ENCODE data around the gene SH3GL2.
"Not testable (repeated sequence)": the region's sequence is repeated elsewhere in the genome, so short reads cannot be mapped to it uniquely, and the experiment has no call there.

Gene SH3GL2

DNA sequence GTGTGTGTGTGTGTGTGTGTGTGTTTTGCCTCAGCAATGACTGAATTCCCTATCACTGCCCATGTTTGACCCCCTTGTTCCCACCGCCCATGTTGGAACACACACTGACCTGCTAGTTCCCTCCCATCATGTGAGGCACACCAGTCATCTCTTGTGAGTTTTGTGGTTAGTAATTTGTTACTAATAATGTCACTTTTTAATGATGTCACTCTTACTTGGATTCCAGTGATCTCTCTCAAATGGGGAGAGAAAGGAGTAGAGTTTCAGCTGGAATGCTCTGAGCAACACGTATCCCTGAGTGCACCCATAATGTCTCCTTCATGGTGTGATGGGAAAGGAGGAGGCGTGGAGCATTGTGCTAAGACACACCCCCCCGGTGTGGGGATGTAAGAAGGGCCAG lies 172.6 kb downstream of the SH3GL2 start:
- no peaks in the 10 kb centered on the region for H3K27me3 Mint-ChIP-seq
- ATAC-seq (replicated peaks) (no peak), DNase-seq (no peak)
- no peak overlapping the region for H3K4me3 Mint-ChIP-seq
- H3K36me3 Mint-ChIP-seq (ENCODE audit: insufficient read depth) = no peaks in the 10 kb centered on the region
- H3K9me3 Mint-ChIP-seq = peaks cover 8 to 16% of the 10 kb centered on the region in 2 donors
- no peaks in the 10 kb centered on the region for H3K4me1 Mint-ChIP-seq (ENCODE audit: low read depth in 2 of 2)
- H3K27ac Mint-ChIP-seq = no peak overlapping the region

DNA sequence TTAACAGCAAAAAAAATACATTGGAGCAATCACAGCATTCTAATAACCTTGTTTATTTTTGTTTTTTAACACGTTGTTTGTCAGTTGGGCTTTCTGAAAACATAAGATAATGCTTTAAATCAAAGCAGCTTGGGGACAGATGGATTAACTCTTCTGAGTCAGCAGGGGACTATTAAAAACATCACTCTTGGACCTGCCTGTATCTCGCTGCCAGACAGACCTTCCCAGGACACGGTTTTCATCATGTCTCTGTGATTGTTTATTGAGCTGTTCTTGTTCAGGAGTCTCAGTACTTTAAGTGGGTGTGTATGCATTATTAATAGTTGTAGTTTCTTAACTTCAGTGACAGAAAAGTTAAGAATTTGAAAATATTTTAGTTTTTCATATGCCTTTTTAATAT lies 173.2 kb downstream of the SH3GL2 start:
- H3K9me3 Mint-ChIP-seq = peaks cover 8 to 16% of the 10 kb centered on the region in 2 donors
- H3K27me3 Mint-ChIP-seq = no peaks in the 10 kb centered on the region
- H3K4me1 Mint-ChIP-seq (ENCODE audit: low read depth in 2 of 2) = no peaks in the 10 kb centered on the region
- no peak overlapping the region for H3K4me3 Mint-ChIP-seq
- DNase-seq (no peak), ATAC-seq (replicated peaks) (no peak)
- no peak overlapping the region for H3K27ac Mint-ChIP-seq
- no peaks in the 10 kb centered on the region for H3K36me3 Mint-ChIP-seq (ENCODE audit: insufficient read depth)

DNA sequence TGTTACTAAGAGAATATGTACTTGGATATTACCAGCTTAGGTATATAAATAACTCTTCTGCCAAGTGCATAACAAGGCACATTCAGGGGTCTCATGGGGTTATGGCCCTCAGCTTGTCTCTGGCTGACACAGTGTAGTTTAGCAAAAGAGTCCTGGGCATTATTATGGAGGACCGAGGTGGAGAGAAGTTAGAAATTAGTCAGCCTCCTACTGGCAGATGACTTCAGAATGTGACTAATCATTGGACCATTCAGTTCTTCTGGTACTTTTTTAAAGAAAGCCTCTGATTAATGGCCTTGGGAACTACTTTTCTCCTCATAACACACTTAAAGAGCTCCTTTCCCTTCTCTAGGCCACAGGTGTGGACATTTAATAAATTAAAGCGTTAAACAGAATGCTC lies 178.9 kb downstream of the SH3GL2 start:
- Mint-ChIP-seq H3K9me3 (peaks cover 0 to 6% of the 10 kb centered on the region in 2 donors), H3K27me3 (no peaks in the 10 kb centered on the region), H3K27ac (no peak overlapping the region), H3K4me1 (ENCODE audit: low read depth in 2 of 2) (no peaks in the 10 kb centered on the region), H3K36me3 (ENCODE audit: insufficient read depth) (no peaks in the 10 kb centered on the region), H3K4me3 (no peak overlapping the region)
- no peak for DNase-seq
- no peak for ATAC-seq (replicated peaks)

DNA sequence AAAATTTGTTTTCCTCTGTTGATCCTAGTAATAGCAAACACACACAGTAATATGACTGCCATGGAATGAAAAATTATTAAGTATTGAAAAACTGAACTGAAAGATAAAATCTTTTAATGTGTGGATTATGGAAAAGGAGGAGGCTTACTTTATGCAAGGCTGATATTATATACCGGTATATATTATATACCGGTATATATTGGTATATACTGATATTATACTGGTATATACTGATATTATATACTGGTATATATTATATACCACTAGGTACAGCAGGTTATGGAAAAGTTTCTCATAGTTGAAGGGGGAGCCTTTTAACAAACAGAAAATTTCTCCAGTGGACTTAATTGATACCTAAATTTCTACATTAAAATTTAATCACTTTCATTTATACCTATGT lies 181.4 kb downstream of the SH3GL2 start:
- H3K27ac Mint-ChIP-seq = no peak overlapping the region
- H3K4me3 Mint-ChIP-seq = no peak overlapping the region
- no peaks in the 10 kb centered on the region for H3K27me3 Mint-ChIP-seq
- no peak for DNase-seq
- no peak for ATAC-seq (replicated peaks)
- H3K4me1 Mint-ChIP-seq (ENCODE audit: low read depth in 2 of 2) = no peaks in the 10 kb centered on the region
- no peaks in the 10 kb centered on the region for H3K36me3 Mint-ChIP-seq (ENCODE audit: insufficient read depth)
- H3K9me3 Mint-ChIP-seq = no peaks in the 10 kb centered on the region

DNA sequence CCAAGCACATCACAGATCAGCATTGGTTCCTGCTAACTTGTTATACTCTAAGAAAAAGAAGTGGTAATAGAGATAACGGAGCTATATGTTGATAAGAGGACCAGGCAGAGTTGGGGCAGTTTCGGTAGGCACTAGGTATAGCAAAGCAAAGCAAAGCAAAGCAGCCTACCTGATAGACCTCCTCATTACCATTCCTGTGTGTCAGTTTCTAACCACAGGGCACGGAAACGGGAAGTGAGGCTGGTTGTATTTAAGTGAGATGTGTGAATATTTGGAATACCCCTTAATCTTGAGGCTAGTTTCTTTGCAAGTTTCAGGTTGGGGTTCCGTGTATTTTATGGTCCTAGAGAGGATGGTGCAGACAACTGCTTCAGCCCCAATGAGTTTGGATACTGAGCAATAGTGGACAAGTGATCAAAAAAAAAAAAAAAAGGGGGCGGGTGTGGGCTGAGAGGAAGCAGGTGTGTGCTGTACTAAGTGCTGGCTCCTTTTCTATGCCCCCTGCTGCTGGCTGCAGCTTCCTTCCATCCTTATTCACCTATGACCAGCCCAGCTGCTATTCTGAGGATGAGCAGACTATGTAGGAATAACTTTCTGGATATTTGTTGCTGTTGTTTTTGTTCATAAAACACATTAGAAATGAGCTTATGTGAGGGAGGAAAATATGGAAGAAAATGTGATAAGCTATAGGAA lies 183.3 kb downstream of the SH3GL2 start:
- Mint-ChIP-seq H3K36me3 (ENCODE audit: insufficient read depth) (no peaks in the 10 kb centered on the region), H3K9me3 (peaks cover 3 to 7% of the 10 kb centered on the region in 2 donors), H3K27me3 (no peaks in the 10 kb centered on the region), H3K27ac (no peak overlapping the region), H3K4me1 (ENCODE audit: low read depth in 2 of 2) (no peaks in the 10 kb centered on the region), H3K4me3 (no peak overlapping the region)
- DNase-seq (no peak), ATAC-seq (replicated peaks) (no peak)

DNA sequence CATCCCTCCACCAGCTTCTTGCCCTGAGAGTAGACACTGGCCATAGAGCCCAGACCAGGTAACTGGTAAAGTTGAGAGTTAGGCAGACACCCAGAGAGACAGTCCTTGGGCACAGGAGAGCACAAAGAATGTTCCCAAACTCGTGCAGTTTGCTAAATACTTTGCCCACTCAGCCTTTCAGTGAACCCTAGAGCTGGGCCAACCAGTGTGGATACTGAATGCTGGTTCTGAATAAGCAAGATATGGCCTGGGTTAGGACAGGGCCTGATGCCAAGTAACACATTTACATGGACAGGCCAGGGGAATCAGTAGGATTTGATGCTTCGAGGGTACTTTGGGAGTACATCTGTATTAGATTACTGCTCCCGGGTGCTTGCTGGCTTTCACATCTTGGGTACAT lies 185.4 kb downstream of the SH3GL2 start:
- H3K36me3 Mint-ChIP-seq (ENCODE audit: insufficient read depth) = no peaks in the 10 kb centered on the region
- DNase-seq (no peak), ATAC-seq (replicated peaks) (no peak)
- H3K4me3 Mint-ChIP-seq = no peak overlapping the region
- H3K27ac Mint-ChIP-seq = no peak overlapping the region
- no peaks in the 10 kb centered on the region for H3K4me1 Mint-ChIP-seq (ENCODE audit: low read depth in 2 of 2)
- H3K27me3 Mint-ChIP-seq = no peaks in the 10 kb centered on the region
- peaks cover 6 to 19% of the 10 kb centered on the region in 2 donors for H3K9me3 Mint-ChIP-seq

DNA sequence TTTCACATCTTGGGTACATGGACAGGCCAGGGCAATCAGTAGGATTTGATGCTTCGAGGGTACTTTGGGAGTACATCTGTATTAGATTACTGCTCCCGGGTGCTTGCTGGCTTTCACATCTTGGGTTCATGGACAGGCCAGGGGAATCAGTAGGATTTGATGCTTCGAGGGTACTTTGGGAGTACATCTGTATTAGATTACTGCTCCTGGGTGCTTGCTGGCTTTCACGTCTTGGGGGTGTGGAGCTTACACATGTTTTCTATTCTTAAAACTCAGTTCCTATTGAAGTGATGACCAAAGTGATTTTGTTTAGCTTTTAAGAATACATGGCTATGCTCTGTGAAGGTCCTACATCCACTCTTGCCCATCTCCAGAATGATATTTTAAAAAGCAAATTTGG lies 186.3 kb downstream of the SH3GL2 start:
- H3K9me3 Mint-ChIP-seq = peaks cover 6 to 24% of the 10 kb centered on the region in 2 donors
- not testable (repeated sequence) for DNase-seq; ATAC-seq (replicated peaks); H3K4me1 Mint-ChIP-seq (ENCODE audit: low read depth in 2 of 2); H3K36me3 Mint-ChIP-seq (ENCODE audit: insufficient read depth); H3K27ac Mint-ChIP-seq; H3K4me3 Mint-ChIP-seq; H3K27me3 Mint-ChIP-seq

DNA sequence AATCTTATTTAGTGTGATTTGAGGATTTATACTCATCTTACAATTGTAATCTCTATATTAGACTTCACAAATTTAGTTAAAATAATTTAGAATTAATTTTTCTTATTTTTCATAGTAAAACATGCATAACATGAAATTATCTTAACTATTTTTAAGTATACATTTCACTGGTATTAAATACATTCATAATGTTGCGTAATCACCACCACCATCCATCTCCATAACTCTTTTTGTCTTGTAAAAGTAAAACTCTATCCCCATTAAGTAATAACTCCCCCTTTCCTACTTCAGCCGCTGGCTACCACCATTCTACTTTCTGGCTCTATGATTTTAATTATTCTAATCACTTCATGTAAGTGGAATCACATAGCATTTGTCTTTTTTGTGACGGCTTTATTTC lies 193.4 kb downstream of the SH3GL2 start:
- ATAC-seq (replicated peaks) (no peak), DNase-seq (no peak)
- H3K27me3 Mint-ChIP-seq = no peaks in the 10 kb centered on the region
- H3K4me1 Mint-ChIP-seq (ENCODE audit: low read depth in 2 of 2) = no peaks in the 10 kb centered on the region
- H3K4me3 Mint-ChIP-seq = no peak overlapping the region
- H3K9me3 Mint-ChIP-seq = peaks cover 7 to 17% of the 10 kb centered on the region in 2 donors
- H3K36me3 Mint-ChIP-seq (ENCODE audit: insufficient read depth) = no peaks in the 10 kb centered on the region
- H3K27ac Mint-ChIP-seq = no peak overlapping the region

DNA sequence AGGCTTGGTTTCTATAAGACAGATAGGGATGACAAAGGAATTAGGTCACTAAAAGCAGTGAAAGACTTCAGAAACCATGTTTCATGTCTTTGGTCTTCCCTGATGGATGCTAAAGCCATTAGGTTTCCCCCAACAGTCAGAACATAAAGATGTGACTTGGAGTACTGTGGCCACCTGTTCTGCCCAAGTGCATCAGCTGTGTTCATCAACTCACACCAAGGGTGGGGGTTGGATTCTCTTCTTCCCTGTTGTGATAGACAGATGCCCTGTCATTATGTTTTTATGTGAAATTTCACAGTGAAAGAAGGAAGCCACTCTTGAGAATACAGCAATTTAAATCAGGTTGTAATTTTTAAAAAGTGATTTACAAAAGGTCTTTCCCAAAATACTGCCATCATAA lies 196.8 kb downstream of the SH3GL2 start:
- H3K36me3 Mint-ChIP-seq (ENCODE audit: insufficient read depth) = no peaks in the 10 kb centered on the region
- no peak for ATAC-seq (replicated peaks)
- H3K4me1 Mint-ChIP-seq (ENCODE audit: low read depth in 2 of 2) = no peaks in the 10 kb centered on the region
- no peaks in the 10 kb centered on the region for H3K27me3 Mint-ChIP-seq
- no peak for DNase-seq
- peaks cover 3 to 13% of the 10 kb centered on the region in 2 donors for H3K9me3 Mint-ChIP-seq
- H3K27ac Mint-ChIP-seq = no peak overlapping the region
- H3K4me3 Mint-ChIP-seq = no peak overlapping the region

DNA sequence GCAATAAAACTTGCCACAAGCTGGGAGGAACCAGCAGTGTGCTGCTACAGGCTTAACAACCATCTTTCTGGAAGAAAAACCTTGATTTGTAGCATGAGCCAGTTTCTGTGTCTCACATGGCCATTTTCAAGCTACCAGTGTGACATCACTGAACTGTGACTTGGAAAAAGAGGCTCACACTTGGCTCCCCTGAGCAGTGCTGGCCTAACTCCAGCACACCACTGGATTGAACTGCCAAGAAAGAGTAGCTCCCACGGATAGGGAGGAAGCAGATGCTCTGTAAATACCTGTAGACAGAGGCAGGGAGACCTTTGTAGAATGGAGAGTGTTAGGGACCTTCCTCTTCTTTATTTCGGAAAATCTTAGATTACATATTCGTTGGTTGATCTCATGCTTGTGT lies 197.9 kb downstream of the SH3GL2 start:
- Mint-ChIP-seq H3K27me3 (no peaks in the 10 kb centered on the region), H3K36me3 (ENCODE audit: insufficient read depth) (no peaks in the 10 kb centered on the region), H3K9me3 (peaks cover 3 to 15% of the 10 kb centered on the region in 2 donors), H3K4me1 (ENCODE audit: low read depth in 2 of 2) (no peaks in the 10 kb centered on the region), H3K27ac (no peak overlapping the region), H3K4me3 (no peak overlapping the region)
- ATAC-seq (replicated peaks) = no peak
- no peak for DNase-seq

DNA sequence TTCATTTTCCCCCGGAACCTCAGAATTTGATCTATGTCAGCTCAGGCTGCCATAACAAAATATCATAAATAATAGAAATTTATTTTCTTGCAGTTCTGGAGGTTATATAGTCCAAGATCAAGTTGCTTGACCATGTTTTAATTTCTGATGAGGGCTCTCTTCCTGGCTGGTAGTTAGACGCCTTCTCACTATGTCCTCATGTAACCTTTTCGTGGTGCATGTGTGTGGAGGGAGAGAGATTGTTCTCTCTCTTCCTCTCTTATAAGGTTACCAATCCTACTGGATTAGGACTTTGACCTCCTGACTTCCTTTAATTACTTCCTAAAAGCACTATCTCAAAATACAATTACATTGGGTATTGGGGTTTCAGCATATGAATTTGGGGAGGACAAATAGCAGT lies 198.6 kb downstream of the SH3GL2 start:
- H3K27ac Mint-ChIP-seq = no peak overlapping the region
- no peak for ATAC-seq (replicated peaks)
- H3K27me3 Mint-ChIP-seq = no peaks in the 10 kb centered on the region
- H3K9me3 Mint-ChIP-seq = peaks cover 3 to 20% of the 10 kb centered on the region in 2 donors
- H3K4me3 Mint-ChIP-seq = no peak overlapping the region
- no peaks in the 10 kb centered on the region for H3K4me1 Mint-ChIP-seq (ENCODE audit: low read depth in 2 of 2)
- H3K36me3 Mint-ChIP-seq (ENCODE audit: insufficient read depth) = no peaks in the 10 kb centered on the region
- DNase-seq = no peak

DNA sequence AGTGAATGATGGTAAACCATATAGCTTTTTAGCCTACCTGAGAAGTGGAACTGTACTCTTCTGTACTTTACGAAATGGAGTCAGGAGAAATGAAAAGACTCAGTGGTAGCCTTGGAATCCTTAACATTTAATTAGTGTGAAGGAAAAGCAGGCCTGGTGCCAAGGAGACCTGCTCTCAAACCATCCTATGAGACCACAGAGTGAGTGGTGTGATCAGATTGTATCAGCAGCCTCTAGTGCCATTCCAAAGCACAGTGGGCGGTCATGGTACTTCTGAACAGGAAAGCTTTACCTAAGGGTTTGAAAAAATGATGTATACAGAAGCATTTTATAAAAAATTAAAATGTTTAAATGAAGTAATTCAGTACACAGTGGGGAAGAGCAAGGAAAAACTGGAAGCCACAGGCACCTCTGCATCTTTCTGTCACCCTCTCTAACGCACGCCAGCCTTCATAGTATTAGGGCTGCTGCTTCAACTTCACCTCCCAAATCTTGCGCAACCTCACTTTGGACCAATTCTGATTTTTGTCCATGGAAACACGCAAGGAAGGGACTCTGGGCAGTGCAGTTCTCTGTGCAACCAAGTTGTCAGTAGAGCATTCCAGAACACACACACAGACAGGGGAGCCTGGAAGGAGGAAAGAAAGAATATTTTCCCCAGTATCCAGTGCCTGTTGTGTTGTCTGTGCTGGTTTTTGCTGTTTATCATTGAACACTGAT lies 203.7 kb downstream of the SH3GL2 start:
- H3K27ac Mint-ChIP-seq = no peak overlapping the region
- H3K36me3 Mint-ChIP-seq (ENCODE audit: insufficient read depth) = no peaks in the 10 kb centered on the region
- no peak for DNase-seq
- H3K4me3 Mint-ChIP-seq = no peak overlapping the region
- peaks cover 3 to 18% of the 10 kb centered on the region in 2 donors for H3K9me3 Mint-ChIP-seq
- no peaks in the 10 kb centered on the region for H3K27me3 Mint-ChIP-seq
- no peaks in the 10 kb centered on the region for H3K4me1 Mint-ChIP-seq (ENCODE audit: low read depth in 2 of 2)
- no peak for ATAC-seq (replicated peaks)

DNA sequence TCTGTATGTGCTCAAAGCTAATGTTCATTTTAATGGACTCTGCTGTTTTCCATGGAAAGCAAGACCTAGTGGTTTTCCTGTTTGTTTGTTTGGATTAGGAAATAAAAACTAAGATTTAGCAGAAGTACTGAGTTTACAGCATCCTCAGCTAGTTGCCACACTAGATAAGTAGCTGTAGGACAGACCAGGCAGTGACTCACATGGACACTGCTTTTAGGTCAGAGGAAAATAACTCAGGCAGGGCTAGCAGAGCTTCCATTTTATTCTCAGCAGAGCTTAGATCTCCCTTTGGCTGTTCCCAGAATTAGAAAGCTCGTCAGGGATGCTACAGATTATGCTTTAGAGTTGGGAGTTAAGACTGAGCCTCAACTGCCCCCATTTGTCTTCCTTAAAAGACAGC lies 204.4 kb downstream of the SH3GL2 start:
- ATAC-seq (replicated peaks) (no peak), DNase-seq (no peak)
- peaks cover 2 to 12% of the 10 kb centered on the region in 2 donors for H3K9me3 Mint-ChIP-seq
- no peaks in the 10 kb centered on the region for H3K27me3 Mint-ChIP-seq
- no peak overlapping the region for H3K27ac Mint-ChIP-seq
- H3K36me3 Mint-ChIP-seq (ENCODE audit: insufficient read depth) = no peaks in the 10 kb centered on the region
- H3K4me1 Mint-ChIP-seq (ENCODE audit: low read depth in 2 of 2) = no peaks in the 10 kb centered on the region
- no peak overlapping the region for H3K4me3 Mint-ChIP-seq

DNA sequence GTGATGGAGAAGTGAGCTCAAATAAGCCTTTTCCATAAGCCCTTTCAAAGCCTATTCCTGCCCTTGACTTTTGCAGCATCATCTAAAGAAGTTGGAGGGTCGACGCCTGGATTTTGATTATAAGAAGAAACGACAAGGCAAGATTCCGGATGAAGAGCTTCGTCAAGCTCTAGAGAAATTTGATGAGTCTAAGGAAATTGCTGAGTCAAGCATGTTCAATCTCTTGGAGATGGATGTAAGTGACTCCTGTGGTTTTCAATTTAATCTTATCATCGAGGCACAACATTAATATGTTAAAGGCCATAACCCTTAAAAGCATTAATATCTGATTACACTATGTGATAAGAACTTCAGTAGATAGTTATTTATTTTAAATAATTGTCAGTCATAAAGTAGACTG lies 210.4 kb downstream of the SH3GL2 start:
- no peak overlapping the region for H3K4me3 Mint-ChIP-seq
- no peaks in the 10 kb centered on the region for H3K4me1 Mint-ChIP-seq (ENCODE audit: low read depth in 2 of 2)
- ATAC-seq (replicated peaks) (no peak), DNase-seq (no peak)
- H3K27me3 Mint-ChIP-seq = no peaks in the 10 kb centered on the region
- H3K36me3 Mint-ChIP-seq (ENCODE audit: insufficient read depth) = no peaks in the 10 kb centered on the region
- peaks cover 0 to 4% of the 10 kb centered on the region in 2 donors for H3K9me3 Mint-ChIP-seq
- H3K27ac Mint-ChIP-seq = no peak overlapping the region
